ENCODE measurements around the gene OMP.
"Not testable (repeated sequence)": the region's sequence is repeated elsewhere in the genome, so short reads cannot be mapped to it uniquely, and the experiment has no call there.

The OMP gene, protein sequence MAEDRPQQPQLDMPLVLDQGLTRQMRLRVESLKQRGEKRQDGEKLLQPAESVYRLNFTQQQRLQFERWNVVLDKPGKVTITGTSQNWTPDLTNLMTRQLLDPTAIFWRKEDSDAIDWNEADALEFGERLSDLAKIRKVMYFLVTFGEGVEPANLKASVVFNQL

DNA sequence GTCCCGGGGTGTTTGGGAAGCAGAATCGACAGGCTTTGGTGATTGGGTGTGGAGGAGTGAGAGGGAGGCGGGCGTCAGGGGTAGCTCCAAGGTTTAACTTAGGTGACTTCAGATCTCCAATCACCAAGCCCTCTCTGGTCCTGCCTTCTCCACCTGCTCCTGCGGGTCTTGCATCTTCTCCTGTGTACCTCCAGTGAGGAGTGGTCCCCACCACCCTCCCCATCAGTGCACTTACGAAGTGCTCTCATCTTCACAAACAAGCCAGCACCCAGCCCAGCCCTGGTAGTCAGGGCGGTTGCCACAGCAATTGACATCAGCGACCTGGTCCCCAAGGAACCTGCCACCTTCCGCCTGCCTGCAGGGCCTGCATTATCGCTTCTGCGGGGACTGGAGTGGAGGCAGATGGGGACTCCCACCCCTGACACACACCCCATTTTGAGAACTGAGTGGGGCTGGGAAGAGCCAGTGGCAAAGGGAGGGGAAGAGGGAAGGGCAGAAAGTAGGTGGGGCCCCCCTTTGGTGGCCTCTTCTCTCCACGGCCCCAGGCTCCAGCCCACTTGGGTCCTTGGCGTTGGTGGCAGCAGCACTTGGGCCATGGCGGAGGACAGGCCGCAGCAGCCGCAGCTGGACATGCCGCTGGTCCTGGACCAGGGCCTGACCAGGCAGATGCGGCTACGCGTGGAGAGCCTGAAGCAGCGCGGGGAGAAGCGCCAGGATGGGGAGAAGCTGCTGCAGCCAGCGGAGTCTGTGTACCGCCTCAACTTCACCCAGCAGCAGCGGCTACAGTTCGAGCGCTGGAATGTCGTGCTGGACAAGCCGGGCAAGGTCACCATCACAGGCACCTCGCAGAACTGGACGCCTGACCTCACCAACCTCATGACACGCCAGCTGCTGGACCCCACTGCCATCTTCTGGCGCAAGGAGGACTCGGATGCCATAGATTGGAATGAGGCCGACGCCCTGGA is at the start of gene OMP:
TSS of gene OMP (plus strand) at position 595 of the 965 bp plus-strand sequence. CDS start at position 595, 0 bp downstream.
- DNase-seq (ENCODE audit: low read depth), result no peak

DNA sequence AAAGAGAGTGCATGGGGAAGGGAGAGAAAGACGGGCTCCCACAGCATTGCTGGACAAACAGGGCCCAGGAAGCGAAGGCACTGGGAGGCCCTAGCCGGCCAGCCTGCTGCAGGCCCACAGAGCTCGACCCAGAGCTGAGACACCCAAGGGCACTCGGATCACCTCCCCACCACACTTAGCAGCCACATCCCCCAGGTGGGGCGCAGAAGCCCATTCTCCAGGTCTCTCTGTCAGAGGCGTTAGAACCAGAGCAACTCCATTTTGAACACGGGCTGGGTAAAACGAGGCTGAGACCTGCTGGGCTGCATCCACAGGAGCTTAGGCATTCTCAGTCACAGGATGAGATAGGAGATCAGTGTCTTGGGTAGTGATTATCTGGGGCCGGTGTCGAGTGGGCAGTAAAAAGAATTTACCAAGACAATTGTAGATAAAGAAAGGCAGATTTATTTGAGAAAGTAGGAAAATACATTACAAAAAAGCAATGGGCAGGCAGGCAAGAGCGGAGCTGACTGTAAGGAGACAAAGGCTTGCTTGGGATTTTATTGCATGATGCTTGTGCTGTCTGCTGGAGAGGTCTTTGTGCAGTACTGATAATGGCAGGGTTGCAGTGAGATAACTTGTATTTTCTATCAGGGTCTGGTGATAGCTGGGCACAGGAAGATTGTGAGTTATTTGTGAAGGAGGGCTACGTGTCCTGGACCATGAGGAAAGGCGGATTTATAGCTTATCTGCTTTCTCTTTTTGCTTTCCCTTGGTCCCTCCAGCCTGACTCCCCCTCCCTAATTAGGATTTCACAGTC is 49.2 kb upstream of the OMP start:
- no peak for DNase-seq (ENCODE audit: low read depth)

DNA sequence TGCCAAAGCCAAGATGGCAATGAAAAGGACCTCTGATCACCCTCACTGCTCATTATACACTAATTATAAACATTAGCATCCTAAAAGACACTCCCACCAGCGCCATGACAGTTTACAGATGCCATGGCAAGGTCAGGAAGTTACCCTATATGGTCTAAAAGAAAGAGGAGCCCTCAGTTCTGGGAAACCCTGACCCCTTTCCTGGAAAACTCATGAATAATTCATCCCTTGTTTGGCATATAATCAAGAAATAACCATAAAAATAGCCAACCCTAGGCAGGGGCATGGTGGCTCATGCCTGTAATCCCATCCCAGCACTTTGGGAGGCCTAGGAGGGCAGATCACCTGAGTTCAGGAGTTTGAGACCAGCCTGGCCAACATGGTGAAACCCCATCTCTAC is 48.6 kb upstream of the OMP start:
- no peak for DNase-seq (ENCODE audit: low read depth)

DNA sequence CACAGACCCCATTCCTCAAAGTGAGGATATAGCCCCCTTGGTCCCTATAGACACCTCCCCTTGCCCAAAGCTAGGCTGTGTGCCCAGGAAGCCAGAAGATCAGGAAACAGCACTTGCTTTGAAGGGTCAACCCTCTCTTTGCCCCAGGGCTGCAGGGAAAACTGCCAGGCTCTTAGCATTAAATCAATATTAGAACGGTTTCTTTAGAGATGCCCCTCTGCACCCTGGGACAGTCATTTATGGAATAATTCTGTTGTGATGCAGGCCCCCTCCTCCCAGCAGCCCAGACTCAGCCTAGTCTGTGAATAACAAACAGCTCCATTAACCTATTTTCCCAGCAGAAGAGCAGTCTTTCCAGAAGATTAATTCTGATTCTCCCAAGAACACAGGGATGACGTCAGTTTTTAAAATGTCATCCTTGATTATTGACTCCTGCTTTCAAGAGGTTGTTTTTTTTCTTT is 47.5 kb upstream of the OMP start:
- no peak for DNase-seq (ENCODE audit: low read depth)

DNA sequence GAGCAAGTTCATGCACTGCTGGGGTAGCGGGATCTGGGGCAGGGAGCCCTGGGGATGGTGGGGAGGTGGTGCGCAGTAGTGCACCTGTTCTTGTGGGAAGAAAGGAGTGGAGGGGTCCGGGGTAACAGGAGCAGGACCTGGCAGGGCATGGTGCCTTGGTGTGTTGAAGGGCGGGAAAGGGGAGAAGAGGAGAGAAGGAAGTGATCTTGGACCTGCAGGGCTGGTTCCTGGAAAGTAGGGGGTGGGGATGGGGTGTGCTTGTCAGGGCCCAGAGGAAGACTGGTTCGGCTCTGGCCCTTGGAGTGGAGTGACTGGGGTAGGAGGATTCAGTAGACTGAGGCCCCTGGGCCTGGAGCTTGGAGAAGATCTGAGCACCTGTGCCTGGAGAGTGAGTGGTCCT is 46.7 kb upstream of the OMP start:
- no peak for DNase-seq (ENCODE audit: low read depth)

DNA sequence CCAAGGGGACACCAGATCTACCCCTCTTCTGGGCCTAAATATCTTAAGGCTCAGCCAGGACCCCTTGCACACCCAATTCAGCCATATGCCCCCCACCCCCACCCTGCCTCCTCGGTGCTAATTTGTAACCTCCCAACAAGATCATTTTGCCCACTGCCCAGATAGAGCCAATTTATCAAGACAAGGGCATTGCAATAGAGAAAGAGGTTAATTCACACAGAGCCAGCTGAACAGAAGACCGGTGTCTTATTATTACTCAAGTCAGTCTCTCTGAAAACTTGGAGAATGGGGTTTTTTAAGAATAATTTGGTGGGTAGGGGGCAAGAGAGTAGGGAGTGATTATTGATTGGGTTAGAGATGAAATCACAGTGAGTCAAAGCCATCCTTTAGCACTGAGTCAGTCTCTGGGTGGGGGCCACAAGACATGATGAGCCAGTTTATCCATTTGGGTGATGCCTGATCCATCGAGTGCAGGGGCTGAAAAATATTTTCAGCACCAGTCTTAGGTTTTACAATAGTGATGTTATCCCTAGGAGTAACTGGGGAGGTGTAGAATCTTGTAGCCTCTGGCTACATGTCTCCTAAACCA is 45.7 kb upstream of the OMP start:
- DNase-seq (ENCODE audit: low read depth), result no peak

DNA sequence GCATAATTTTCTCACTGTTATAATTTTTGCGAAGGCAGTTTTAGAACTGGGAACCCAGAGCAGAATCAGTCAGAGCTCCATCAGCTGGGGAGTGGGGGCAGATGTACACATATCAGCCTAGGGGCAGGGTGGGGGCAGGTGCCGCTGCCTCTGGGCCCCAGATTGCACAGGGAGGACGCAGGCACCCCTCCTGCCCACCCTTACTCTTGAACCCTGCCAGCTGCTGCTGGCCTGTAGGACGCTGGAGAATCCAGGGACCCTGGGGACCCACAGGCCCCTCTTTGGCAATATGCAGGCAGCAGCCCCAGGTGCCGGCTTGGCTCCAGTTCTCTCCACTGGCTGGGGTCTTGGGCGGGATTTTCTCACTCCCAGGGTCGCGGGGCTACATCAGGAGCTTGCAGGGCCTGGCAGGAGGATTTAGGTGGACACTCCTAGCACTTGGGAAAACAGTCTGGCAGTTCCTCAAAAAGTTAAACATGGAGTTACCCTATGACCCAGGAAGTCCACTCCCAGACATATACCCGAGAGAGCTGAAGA is 44.6 kb upstream of the OMP start:
- no peak for DNase-seq (ENCODE audit: low read depth)

DNA sequence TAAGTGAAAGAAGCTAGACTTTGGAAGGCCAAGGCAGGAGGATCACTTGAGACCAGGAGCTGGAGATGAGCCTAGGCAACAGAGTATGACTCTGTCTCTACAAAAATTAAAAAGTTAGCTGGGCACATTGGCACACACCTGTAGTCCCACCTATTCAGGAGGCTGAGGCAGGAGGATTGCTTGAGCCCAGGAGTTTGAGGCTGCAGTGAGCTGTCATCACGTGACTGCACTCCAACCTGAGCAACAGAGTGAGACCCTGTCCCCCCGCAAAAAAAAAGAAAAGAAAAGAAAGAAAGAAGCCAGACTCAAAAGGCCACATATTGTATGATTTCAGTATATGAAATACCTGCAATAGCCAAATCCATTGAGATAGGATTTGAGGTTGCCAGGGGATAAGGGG is 43.7 kb upstream of the OMP start:
- DNase-seq (ENCODE audit: low read depth), result no peak

DNA sequence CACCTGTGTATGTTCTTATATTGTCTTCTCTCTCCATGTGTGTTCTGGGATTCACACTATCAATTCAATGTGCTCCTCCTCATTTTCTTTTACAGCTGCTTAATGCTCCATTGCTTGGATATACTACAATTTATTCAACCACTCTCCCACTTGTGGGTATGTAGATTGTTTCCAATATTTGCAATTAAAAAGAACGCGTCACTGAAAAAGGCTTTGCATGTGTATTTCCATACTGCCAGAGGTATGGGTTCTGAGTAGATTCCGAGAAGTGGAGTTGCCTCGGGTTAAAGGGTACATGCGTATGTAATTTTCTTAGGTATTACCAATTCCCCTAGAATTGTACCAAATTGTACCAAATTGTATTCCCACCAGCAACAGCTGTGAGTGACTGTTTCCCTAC is 42.8 kb upstream of the OMP start:
- DNase-seq (ENCODE audit: low read depth), result no peak

DNA sequence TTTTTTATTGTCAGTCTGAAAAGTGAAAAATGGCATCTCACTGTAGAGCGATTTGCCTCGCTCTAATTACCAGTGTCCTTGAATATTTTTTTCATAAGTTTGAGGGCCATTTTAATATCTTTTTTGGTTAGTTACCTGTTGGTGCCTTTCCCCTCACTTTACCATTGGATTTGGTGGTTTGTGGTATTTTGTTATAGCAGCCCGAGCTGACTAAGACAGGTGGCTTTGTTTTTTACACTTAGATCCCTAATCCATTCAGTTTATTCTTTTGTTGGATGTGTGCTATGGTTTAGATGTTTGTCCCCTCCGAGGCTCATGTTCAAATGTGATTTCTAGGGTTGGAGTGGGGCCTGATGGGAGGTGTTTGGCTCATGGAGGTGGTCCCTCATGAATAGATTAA is 42.4 kb upstream of the OMP start:
- no peak for DNase-seq (ENCODE audit: low read depth)

DNA sequence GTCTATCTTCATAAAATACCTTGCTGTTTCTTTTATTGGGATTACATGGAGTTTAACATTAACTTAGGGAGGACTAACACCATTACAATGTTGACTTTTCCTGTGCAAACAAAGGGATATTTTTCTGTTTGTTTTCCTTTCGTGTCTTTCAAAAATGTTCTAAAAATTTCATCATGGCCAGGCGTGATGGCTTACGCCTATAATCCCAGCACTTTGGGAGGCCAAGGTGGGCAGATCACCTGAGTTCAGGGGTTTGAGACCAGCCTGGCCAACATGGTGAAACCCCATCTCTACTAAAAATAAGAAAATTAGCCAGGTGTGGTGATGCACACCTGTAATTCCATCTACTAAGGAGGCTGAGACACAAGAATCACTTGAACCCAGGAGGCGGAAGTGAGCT is 41.4 kb upstream of the OMP start:
- not testable (repeated sequence) for DNase-seq (ENCODE audit: low read depth)

DNA sequence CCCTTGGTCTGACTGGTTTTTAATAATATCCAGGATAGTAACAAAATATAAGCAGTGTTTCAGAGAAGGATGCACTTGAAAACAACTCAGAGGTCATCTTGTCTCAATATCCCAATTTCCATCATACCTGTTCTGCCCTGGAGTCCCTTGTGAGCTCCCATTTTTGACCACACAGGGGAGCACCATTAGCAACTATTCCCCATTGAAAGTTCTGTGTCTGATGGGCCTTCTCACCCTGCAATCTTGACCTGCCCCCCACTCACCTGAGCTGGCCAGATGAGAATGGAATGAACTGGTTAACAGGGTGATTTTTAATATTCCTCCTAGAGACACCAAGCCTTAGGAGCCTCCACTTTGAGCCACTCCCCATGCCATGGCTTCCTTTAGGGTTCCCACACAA is 39.7 kb upstream of the OMP start:
- no peak for DNase-seq (ENCODE audit: low read depth)

DNA sequence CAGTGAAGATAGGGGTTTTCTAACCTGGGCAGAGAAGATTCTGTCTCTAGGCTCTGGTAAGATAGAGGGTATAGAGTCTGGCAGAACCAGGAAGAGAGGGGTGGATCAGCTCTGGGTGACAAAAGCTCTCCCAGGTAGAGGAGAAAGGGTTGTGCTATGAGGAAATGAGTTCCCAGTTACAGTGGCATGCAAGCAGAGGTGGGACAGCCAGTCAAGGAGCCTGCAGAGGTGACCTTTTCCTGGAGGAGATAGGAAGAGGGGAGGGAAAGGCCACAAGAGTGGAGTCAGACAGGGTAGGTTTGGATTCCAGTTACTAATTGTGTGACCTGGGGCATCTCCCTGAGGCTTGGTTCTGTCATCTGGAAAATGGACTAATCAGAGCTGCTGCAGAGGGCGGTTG is 39.2 kb upstream of the OMP start:
- no peak for DNase-seq (ENCODE audit: low read depth)

DNA sequence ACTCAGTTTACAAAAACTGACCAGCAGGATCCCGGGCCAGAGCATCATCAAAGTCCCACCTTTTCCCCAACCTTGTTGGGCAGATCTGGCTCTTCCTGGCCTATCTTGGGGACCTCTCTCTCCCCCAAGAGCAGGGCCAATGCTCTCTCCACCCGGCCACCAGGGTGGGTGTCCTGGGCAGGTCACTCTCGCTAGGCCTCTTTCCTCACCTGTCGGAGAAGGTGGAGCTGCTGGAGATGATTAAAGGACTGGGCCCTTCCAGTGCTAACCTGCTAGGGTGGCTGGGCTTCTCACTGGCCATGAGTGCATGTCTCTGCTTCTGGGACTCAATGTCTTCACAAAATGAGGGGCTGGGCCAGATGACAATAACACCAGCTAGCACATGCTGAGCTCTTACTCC is 38.8 kb upstream of the OMP start:
- DNase-seq (ENCODE audit: low read depth), result no peak

DNA sequence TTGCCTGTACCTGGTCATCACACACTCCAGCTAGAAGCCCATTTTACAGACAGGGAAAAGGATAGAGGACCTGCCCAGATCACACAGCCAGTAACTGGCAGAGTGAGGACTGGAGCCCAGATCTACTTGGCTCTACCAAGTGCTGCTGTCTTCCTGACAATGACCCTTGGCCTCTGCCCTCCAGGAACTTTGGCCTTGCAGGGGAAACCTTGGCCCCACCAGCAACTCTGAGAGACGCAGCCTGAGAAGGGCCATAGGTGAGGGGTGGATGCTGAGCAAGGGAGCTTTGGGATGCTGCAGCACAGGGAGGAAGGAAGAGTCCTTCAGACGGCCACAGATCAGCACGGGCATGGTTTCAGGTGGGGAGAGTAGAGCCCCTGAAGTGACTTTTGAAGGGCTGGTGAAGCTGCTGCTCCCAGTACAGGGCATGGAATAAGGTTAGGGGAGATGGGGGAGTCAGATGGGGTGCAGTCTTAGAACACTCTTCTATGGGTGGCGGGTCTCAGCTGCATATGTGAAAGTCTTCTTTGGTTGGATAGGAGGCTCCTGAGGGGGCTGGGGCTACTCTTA is 37.9 kb upstream of the OMP start:
- DNase-seq (ENCODE audit: low read depth), result no peak

DNA sequence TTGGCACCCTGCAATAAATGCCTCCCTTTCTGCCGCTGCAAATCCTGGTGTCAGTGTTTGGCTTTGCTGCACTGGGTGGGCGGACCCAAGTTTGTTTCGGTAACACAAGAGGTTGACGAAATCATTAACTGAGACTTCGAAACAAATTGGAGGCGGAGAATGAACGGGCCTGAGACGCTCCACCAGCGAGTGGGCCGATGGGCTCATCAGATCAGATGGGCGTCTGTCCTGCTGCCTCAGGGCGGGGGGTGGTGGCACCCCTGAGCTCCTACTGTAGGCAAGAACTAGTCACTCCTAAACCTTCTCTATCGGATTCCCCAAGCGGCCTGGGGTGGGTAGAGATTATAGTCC is 36.8 kb upstream of the OMP start:
- no peak for DNase-seq (ENCODE audit: low read depth)

DNA sequence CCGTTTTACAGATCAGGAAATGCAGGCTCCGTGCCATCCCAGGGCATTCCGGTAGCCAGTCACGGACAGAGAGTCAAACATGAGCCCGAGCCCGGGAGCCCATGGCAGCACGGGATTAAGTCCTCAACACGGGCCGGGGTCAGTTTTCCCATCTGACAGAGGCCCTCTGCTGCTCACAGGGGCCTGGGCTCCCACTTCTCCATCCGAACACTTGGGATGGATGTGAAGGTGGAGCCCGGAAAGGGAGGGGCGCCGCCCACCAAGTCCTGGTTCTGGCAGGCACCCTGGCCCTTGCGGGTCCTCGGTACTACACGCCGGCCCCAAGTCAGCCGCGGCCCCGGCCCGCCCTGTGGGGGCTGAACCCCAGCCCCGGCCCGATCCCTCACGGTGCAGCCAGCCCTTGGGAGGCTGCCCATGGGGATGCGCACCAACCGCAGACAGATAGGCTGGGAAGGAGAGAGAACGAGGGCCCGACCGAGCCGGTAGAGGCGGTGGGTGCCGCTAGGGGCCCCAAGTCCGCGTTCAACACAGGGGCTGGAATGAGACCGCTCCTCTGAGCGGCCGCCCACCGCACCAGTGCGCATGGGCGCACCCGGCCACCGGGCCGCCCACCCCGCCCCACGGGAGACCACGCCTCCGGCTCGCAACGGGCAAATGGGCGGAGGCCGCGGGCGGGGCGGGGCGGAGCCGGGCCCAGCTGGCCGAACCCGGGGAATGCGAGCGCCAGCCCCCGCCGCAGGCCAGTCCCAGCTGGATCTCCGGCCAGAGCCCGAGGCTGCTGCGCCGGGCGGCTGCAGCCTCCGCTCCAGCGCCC is 36.2 kb upstream of the OMP start, which contains the start of gene CAPN5:
TSS of gene CAPN5 (plus strand) at position 743 of the 814 bp plus-strand sequence. CDS start 17,916 bp downstream, outside the sequence.
- DNase-seq (ENCODE audit: low read depth), result peak; percentile 80

DNA sequence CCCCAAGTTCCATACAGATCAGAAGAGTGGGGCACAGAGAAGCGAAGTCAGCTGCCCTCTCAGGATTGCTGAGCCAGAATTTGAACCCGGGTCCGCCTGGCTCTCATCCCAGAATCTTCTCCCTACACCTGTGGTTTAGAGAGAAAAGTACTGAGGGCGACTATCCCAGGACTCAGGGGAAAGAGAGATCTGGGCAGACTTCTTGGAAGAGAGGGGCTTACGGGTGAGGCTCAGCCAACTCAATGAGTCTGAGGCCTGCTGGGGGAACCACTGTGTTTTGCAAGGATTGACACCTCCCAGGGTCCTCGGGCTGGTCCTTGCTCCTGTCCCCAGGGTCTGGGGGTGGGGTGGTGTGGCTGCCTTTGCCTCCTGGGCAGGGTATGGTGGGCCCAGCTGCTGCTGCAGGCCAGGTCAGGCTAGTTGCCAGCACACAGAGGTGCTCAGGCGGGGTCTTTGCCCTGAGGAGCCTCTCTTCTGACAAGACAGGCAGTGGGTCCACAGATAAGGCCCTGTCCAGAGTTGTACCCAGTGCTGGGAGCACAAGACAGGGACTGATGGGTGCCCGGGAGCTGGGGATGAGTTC is 34.7 kb upstream of the OMP start:
- DNase-seq (ENCODE audit: low read depth), result no peak

DNA sequence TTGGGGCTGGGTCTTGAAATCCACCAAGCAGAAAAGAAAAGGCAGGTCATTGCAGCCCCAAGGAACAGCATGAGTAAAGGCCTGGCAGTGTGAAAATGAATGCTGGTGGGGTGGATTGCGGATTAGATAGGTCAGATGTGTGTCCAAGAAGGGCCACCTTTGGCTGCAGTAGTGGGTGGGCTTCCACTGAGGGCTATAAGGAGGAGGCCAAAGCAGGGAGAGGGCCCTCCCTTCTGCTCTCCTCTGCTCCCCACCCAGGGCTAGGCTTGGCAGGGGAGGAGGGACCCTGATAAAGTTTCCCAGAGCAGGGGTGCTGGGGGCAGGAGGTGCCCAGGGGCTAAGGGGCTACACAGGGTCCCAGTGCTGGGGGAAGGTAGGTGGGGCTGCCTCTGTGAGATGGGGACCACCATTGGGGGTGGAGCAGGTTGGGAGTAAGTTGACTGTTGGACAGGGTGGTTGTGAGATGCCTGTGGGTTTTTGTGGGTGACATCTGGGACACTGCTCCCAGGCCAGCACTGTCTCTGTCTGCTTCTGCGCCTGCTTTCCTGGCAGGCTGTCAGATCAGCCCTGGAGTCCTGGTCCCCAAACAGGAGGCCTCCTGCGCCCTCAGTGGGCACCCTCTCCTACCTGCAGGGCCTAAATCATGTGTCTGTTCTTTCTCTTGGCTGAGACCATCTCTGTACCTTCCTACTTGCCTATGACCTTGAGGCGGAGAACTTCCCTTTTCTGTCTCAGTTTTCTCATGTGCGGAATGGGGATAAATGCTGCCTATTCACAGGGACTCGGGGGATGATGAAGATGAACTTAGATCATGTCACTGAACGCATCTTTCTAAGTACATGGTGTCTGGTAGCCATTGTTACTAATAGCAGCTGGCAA is 33.9 kb upstream of the OMP start:
- DNase-seq (ENCODE audit: low read depth), result no peak
